Neural progenitor cell (in vitro differentiated cells): ENCODE results near the gene LGALS1. TPM values are rescaled to one million over a fixed set of nuclear protein-coding genes. Genes with fewer than 3 reads are reported as not detected.

Experiments
- DNase-seq: peaks from one replicate; pipeline ENCODE4 v3.0.0-alpha.2; 2016; ENCODE audit warnings: low spot score
- H2AFZ ChIP-seq: fragments of 200-600 bp; sonication (generic); replicated peaks from 2 replicates; pipeline ENCODE4 v1.6.1; 2016; ENCODE audit warnings: antibody characterized with exemption
- H3F3A ChIP-seq: fragments of 200-600 bp; sonication (generic); 2 replicates; pipeline ENCODE4 v1.6.1; 2016; ENCODE audit warnings: antibody characterized with exemption, low read depth
- H3K27ac ChIP-seq: fragments of 200-600 bp; sonication (generic); 2 replicates; pipeline ENCODE4 v1.5.1; 2016; ENCODE audit warnings: mild to moderate bottlenecking
- H3K27me3 ChIP-seq: fragments of 200-600 bp; sonication (generic); 2 replicates; pipeline ENCODE4 v1.6.1; 2016; ENCODE audit warnings: mild to moderate bottlenecking, moderate library complexity
- H3K36me3 ChIP-seq: fragments of 200-600 bp; sonication (generic); 2 replicates; pipeline ENCODE4 v1.5.1; 2016
- H3K4me1 ChIP-seq: fragments of 200-600 bp; sonication (generic); 2 replicates; pipeline ENCODE4 v1.6.1; 2016; ENCODE audit warnings: mixed run types
- H3K4me2 ChIP-seq: fragments of 200-600 bp; sonication (generic); 2 replicates; pipeline ENCODE4 v1.6.1; 2016
- H3K4me3 ChIP-seq: fragments of 200-600 bp; sonication (generic); 2 replicates; pipeline ENCODE4 v1.5.1; 2016
- H3K79me2 ChIP-seq: fragments of 200-600 bp; sonication (generic); 2 replicates; pipeline ENCODE4 v1.6.1; 2016; ENCODE audit warnings: low read depth
- H3K9ac ChIP-seq: fragments of 200-600 bp; sonication (generic); 2 replicates; pipeline ENCODE4 v1.6.1; 2016
- H3K9me3 ChIP-seq: fragments of 200-600 bp; sonication (generic); 2 replicates; pipeline ENCODE4 v1.5.1; 2016; ENCODE audit warnings: low read depth
- H4K20me1 ChIP-seq: fragments of 200-600 bp; sonication (generic); 2 replicates; pipeline ENCODE4 v1.6.1; 2016; ENCODE audit warnings: low read depth
- H3K27ac Mint-ChIP-seq: 3 replicates; pipeline ENCODE4 v1.8.0; 2021; ENCODE audit warnings: mixed read lengths
- H3K27me3 Mint-ChIP-seq: 2 replicates; pipeline ENCODE4 v1.8.0; 2022; ENCODE audit warnings: low read depth, mild to moderate bottlenecking, inconsistent platforms, moderate library complexity, mixed read lengths; ENCODE audit not compliant: insufficient read depth
- H3K36me3 Mint-ChIP-seq: 3 replicates; pipeline ENCODE4 v1.8.0; 2021; ENCODE audit warnings: mixed read lengths
- H3K4me1 Mint-ChIP-seq: 3 replicates; pipeline ENCODE4 v1.8.0; 2021; ENCODE audit warnings: mixed read lengths
- H3K4me3 Mint-ChIP-seq: 3 replicates; pipeline ENCODE4 v1.8.0; 2021; ENCODE audit warnings: mild to moderate bottlenecking, moderate library complexity, mixed read lengths
- H3K9me3 Mint-ChIP-seq: 3 replicates; pipeline ENCODE4 v1.8.0; 2020; ENCODE audit warnings: mixed read lengths
- CTCF ChIP-seq: fragments of 200-600 bp; sonication (generic); IDR thresholded peaks from 2 replicates; pipeline ENCODE4 v1.5.1; 2017; ENCODE audit warnings: antibody characterized with exemption, mild to moderate bottlenecking
- EZH2 ChIP-seq: fragments of 200-600 bp; sonication (generic); IDR thresholded peaks from 2 replicates; pipeline ENCODE4 v1.6.1; 2017; ENCODE audit warnings: antibody characterized with exemption, mild to moderate bottlenecking, moderate library complexity
- EZH2phosphoT487 ChIP-seq: fragments of 200-600 bp; sonication (generic); IDR thresholded peaks from 2 replicates; pipeline ENCODE4 v1.6.1; 2017; ENCODE audit warnings: antibody characterized with exemption
- total RNA-seq: library from RNA; depleted of rRNA; stranded (reverse); fragments of >200 nt; gene quantifications from 2 replicates; pipeline ENCODE4 v1.2.3, GENCODE V29; 2015; ENCODE audit warnings: low replicate concordance

LGALS1 gene
- total RNA-seq, 1 donor from 2014 or later: 14.9 TPM

DNA sequence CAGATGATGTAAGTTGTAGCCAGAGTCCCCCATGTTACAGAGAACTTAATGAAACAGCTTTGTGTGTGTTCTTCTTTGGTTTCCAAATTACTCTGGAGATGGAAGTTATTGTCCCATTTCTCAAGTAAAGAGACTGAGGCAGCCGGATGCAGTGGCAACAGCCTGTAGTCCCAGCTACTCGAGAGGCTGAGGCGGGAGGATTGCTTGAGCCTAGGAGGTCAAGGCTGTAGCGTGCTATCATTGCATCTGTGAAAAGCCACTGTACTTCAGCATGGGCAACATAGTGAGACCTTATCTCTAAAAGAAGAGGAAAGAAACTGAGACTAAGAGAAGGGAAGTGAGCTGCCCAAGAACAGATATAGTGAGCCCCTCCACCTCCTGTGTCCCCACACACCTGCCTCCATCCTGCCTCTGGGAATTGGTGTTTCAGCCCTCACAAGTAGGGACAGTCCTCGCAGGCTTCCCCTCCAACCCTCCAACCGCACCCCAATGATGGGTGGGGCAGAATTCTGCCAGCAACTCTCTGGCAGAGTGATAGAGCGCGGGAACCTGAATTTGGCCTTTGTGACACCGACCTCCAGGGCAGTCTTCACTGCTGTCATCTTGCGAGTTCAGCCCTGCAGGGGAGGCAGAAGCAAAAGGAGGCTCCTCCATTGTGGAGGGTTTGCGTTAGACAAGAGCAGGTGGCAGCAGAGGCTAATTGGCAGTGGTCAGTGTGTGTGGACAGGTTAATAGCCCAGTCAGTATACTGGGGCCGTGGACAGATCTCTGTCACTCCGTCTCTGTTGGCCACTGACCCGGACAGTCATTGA, 15.3 kb upstream of the LGALS1 start:
- Histone ChIP-seq H3K79me2 (peaks cover 61% of the 10 kb centered on the region), H3K27me3 (no peaks in the 10 kb centered on the region), H4K20me1 (peaks cover 57% of the 10 kb centered on the region), H3K9ac (no peak overlapping the region), H3K27ac (no peak overlapping the region), H3K4me2 (peak overlapping the region; percentile 100), H3K4me1 (peaks cover 18% of the 10 kb centered on the region), H3K4me3 (peak overlapping the region; percentile 90), H3F3A (no peaks in the 10 kb centered on the region), H3K9me3 (no peaks in the 10 kb centered on the region), H2AFZ (no peak overlapping the region), H3K36me3 (no peaks in the 10 kb centered on the region)
- peaks cover 3% of the 10 kb centered on the region for H3K36me3 Mint-ChIP-seq
- H3K4me3 Mint-ChIP-seq: peak overlapping the region; percentile 90
- H3K27me3 Mint-ChIP-seq: peaks cover 6% of the 10 kb centered on the region
- peak overlapping the region; percentile 14 for H3K27ac Mint-ChIP-seq
- H3K9me3 Mint-ChIP-seq: no peaks in the 10 kb centered on the region
- peaks cover 45% of the 10 kb centered on the region for H3K4me1 Mint-ChIP-seq
- no peak for TF ChIP-seq CTCF
- TF ChIP-seq EZH2: no peak
- TF ChIP-seq EZH2phosphoT487: no peak
- DNase-seq: no peak

GRCh38 chr22:37660709-37661045, 14.8 kb upstream of the LGALS1 start:
- H4K20me1 ChIP-seq: peaks cover 61% of the 10 kb centered on the region
- H3K4me3 Mint-ChIP-seq: peak overlapping the region; percentile 90
- H3K4me3 ChIP-seq: peak overlapping the region; percentile 7
- peaks cover 3% of the 10 kb centered on the region for H3K36me3 Mint-ChIP-seq
- no peak overlapping the region for H3K27ac Mint-ChIP-seq
- peak overlapping the region; percentile 100 for H3K4me2 ChIP-seq
- H3K9me3 ChIP-seq: no peaks in the 10 kb centered on the region
- no peaks in the 10 kb centered on the region for H3F3A ChIP-seq
- H3K27me3 Mint-ChIP-seq: peaks cover 6% of the 10 kb centered on the region
- no peak overlapping the region for H3K9ac ChIP-seq
- H3K4me1 ChIP-seq: peaks cover 18% of the 10 kb centered on the region
- TF ChIP-seq EZH2 (no peak), CTCF (no peak), EZH2phosphoT487 (no peak)
- no peak overlapping the region for H2AFZ ChIP-seq
- H3K79me2 ChIP-seq: peaks cover 67% of the 10 kb centered on the region
- H3K27ac ChIP-seq: no peak overlapping the region
- no peak for DNase-seq
- H3K4me1 Mint-ChIP-seq: peaks cover 45% of the 10 kb centered on the region
- no peaks in the 10 kb centered on the region for H3K36me3 ChIP-seq
- no peaks in the 10 kb centered on the region for H3K9me3 Mint-ChIP-seq
- no peaks in the 10 kb centered on the region for H3K27me3 ChIP-seq

DNA sequence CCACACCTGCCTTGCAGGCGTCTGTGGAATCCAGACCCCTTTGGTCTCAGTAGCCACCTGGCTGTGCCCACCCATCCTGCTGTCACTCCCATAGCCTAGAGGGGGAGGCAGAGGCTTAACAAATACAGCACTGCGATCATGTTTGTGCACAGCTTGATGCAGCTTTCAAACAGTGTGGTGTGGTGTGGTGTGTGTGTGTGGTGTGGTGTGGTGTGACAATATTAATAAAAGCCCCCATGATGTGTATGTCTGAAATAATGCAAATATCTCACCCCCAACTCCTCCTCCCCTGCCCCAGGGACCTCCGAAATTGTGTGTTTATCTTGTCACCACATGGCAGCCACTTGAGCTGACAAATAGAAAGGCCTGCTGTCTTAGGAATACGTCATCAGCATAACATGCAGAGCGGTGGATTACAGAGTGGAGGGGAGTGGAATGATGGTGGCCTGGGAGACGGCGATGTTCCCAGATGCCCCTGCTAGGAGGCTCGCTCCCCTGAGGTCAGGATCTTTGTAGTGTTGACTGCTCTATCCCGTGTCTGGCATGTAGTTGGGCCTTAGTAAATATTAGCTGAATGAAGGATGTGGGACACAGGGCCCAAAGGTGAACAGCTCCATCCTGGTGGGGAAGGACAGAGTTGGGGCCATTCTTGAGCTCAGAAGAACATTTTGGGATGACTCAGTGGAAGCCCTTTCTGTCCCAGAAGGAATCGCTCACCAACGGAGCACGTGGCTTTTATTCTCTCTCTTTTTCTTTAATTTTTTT, 14.1 kb upstream of the LGALS1 start:
- H3K4me3 ChIP-seq: no peak overlapping the region
- H3K4me3 Mint-ChIP-seq: peak overlapping the region; percentile 90
- peaks cover 7% of the 10 kb centered on the region for H3K36me3 Mint-ChIP-seq
- H2AFZ ChIP-seq: no peak overlapping the region
- peaks cover 2% of the 10 kb centered on the region for H3F3A ChIP-seq
- peaks cover 68% of the 10 kb centered on the region for H4K20me1 ChIP-seq
- TF ChIP-seq EZH2 (no peak), EZH2phosphoT487 (no peak), CTCF (peak; percentile 32)
- peak overlapping the region; percentile 100 for H3K4me2 ChIP-seq
- peaks cover 73% of the 10 kb centered on the region for H3K79me2 ChIP-seq
- peak; percentile 47 for DNase-seq
- no peak overlapping the region for H3K27ac ChIP-seq
- peaks cover 39% of the 10 kb centered on the region for H3K4me1 Mint-ChIP-seq
- no peaks in the 10 kb centered on the region for H3K9me3 ChIP-seq
- H3K27ac Mint-ChIP-seq: peak overlapping the region; percentile 43
- no peaks in the 10 kb centered on the region for H3K27me3 ChIP-seq
- H3K4me1 ChIP-seq: peaks cover 18% of the 10 kb centered on the region
- H3K27me3 Mint-ChIP-seq: peaks cover 6% of the 10 kb centered on the region
- no peaks in the 10 kb centered on the region for H3K36me3 ChIP-seq
- H3K9me3 Mint-ChIP-seq: no peaks in the 10 kb centered on the region
- no peak overlapping the region for H3K9ac ChIP-seq
